Inflammatory macrophage (primary cell): ENCODE measurements around the gene PLA2G4E.

ENCODE experiments used
- DNase-seq, 2 donors: peaks; one replicate each; pipeline ENCODE4 v3.0.0-alpha.2; 2020 to 2022

The PLA2G4E gene

DNA sequence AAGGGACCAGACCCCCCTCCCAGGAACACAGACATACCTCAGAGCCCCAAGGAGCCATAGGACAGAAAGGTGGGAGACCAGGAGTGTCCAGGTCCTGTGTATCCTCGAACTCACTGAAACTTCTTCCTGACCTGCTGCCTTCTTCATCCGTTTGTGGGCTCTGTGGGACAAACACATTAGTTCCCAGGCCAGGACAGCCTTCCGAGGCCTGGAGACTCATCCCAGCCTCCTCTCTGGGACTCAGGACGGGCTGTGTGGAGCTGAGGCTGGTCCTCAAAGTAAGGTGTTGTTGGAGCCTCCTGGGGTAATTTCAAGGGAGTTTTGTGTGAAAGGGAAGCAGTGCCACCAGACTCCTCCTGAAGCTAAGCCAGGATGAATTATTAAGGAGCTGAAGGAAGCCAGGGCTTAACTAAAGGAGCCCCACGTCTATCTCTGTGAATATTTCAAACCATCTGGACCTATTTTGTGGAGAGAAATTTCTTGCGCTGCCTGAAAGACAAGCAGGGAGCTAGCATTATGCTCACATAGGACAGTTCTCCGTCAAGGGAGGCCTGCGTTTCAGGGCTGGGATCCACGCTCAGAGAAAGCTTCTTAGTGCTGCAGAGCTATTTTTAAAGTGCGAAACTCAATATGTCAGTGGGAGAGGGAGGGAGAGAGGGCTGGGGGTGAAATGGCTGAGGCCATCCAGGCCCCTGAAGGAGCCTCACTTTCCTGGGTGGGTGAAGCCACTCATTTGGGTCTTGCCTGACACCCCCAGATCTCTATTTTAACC, 29.8 kb upstream of the PLA2G4E start:
- DNase-seq, result no peak

DNA sequence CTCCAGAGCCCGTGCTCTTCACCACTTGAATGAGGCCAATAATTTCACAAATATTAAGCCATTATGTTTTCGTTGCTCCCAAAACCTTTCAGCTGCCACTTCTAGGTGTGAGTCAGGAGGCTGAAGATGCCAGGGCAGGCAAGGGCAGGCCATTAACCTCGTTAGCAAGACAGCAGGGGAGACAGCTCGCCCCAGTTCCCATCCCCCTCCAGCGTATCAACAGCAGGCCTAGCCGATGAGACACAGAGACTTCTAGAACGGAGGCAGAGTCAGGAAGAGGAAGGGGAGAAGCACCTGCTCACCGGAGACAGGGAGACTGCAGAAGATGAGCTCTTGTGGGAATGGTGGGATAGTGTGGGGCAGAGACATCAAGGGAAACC, 28.0 kb upstream of the PLA2G4E start:
- no peak for DNase-seq

DNA sequence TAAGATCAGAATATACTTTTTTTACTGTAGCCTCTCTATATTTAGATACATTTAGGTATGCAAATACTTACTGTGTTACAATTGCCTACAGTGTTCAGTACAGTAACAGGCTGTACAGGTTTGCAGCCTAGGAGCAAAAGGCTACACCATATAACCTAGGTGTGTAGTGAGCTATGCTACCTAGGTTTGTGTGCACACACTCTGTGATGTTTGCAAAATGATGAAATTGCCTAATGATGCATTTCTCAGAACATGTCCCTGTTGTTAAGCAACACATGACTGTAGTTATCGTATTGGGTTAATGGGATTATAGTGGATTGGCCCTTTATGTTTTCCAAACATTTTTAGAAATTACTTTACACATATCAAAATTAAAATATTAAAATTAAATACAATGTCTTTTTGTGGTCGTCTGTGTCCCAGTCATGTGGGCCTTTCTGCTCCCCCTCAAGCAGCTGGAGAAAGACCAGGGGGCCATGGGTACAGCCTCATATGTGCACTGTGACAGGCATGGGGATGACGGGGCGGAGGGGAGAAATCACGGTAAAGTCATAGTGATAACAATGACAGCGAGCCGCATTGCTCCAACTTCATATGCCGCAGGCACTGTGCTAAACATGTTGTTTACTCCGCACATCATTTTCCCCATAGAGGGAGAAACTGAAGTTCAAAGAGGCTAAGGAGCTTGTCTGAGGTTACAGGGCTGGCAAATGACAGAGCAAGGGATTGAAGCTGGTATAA, 27.4 kb upstream of the PLA2G4E start:
- no peak for DNase-seq

DNA sequence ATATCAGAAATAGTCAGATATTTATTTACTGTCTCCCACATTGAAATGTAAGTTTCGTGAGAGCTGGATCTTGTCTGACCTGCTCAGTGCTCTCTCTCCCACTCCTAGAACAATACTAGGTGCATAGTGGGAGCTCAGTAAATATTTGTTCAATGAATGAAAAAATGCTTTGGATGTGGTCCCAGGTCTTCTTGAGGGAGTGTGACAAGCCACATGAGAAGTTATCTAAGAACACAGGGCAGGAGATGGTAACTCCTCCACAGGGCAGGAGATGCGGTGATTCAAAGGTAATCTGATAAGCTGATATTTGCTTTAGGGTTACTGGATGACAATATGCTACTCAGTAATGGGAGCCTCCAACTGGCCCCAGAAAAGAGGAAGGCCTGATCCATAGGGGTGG, 25.8 kb upstream of the PLA2G4E start:
- DNase-seq, result no peak

DNA sequence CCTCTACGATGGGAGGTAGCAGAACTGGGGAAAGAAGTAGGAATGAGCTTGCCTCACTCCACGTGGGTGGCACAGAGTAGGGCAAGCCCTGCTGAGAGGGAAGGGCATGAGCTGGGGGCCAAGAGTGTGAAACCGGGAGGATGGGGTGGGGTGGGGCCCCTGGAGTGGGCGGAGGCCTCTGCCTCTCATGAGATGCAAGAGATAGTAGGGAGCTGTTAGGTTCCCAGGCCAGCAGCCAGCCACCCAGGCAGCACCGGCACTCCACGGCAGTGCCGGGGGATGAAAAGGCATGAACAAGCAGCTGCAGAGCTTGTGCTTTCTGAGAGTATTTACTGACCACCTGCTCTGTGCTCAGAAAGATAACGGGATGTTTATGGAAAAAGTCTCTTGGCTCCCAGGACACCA, 24.4 kb upstream of the PLA2G4E start:
- no peak for DNase-seq

DNA sequence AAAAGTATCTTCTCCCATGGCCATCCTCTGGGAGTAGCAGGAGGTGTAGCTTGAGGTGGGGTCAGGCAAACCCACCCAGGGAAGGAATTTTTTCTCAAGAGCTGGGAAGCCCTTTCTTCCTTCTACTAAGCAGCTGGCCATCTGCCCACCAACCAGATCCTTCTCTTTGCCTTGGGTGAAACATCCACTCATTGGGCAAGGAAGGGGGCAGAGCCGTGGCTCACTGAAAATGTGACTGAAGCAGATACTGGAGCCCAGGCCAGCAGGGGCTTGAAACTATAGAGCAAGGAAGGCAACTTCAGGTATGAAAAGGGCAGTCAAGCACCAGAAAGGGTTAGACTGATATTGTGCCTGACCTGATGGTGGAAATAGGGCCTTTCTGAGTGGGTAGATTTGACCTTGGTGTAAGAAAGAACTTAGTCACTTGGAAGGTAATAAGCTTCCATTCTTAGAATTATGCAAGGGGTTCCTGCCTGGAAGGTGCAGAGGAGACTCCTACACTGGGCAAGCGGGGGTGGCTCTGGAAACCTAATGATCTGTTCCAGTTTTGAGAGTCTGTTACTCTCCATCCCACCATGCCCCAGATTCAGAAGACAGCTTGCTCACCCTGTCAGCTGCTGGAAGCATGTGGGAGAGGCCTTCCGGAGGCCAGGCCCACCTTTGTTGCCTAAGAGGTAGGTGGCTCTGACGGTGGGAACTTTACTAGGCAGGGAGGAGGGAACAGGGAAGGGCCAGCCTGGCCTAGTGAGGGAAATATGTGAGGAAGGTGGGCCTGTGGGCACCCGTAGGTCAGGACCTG, 22.0 kb upstream of the PLA2G4E start:
- DNase-seq, result no peak

DNA sequence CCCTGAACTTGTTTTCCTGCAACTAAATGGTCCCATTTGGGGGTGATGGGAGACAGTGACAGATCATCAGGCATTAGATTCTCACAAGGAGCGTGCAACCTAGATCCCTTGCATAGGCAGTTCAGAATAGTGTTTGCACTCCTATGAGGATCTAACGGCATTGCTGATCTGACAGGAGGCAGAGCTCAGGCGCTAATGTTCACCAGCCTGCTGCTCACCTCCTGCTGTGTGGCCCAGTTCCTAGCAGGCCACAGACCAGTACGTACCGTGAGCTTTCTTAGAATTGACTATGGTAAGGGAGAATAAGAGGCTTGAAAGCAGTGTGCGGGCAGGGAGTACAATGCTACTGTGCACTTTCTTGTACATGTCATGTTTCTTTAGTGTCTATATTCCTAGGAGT, 17.6 kb upstream of the PLA2G4E start:
- DNase-seq, result no peak

DNA sequence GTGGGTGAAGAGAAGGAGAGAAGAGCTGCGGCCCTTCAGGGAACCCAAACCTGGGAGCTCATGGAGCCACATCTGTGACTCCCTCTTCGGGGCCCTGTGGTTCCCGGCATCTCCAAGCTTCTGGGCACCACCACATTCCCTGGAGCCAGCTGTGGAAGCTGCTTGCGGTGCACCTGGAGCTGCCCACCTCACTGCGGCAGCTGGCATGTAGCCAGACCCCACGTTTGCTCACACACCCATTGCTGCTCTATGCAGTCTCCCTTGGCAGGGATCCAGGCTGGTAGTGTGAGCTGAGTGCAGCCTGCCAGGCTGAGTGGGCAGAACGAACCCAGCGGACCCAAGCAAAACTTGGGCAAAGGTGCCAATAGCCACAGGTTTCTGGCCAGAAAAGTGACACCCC, 16.8 kb upstream of the PLA2G4E start:
- DNase-seq, result no peak

DNA sequence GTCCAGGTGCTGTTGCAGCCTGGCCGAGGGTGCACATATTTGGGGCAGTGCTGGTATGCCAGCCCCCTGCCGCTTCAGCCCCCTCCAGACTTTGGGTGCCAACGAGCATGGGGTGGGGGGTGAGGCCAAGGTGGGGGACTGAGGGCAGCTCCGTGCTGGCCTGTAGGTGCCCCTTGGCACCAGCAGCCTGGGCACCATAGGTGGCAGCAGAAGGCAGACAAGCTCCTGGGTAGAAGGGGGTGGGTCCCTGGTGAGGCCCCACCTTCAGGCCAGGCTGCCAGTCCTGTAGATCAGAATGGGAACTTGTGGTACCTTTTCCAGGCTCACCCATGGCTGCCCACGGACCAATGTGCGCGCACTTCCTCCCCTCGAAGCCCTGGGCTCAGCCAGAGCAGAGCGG, 16.1 kb upstream of the PLA2G4E start:
- DNase-seq, result no peak

DNA sequence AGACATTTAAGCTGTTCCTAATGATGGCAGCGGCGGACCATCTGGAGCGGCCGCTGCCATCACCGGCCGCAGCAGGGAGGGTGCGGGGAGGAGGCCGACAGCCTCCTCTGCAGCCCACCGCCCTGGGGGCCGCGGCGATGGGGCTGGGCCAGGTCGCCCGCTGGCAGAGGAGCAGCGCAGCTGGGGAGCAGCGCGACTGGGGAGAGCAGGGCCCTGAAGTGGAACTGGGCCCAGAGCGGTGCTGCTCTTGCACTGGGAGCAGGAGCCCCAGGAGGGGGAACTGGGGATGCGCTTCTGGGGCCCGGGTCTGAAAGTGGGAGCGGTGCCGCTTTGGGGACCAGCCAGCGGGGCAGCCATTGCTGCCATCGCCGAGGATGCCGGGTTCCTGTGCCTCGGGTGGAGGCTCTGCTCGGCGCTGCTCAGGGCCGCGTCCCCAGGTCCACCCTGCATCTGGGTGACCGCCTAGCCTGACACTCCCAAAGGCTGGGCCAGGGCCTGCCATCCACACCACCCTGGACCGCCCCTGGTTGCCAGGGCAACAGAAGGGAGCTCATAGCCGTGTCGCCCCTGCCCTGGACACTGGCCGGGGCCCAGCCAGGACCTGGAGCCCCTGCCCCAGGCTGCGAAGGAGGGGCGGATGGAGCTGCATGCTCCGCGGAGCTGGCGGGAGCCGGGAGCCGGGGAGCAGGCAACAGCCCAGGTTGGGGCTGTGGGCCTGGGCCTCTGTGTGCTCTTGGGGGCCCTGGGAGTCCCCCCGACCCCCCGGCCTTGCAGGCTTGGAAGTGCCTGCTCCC, 15.5 kb upstream of the PLA2G4E start:
- DNase-seq, result no peak

DNA sequence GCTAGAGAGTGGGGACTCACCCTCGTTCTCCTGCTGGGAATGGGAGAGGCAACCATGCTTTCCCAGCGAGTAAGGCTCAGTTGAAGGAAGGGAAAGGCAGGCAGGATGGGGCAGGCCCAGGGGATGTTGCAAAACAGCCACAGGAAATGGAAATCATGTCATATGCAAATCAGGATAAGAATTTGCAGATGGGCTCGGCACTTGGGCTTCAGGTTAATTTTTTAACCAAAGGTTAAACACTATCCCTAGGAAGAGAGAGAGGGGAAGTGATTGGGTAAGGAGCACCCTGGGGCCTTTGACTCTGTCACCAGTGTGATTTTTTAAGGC, 14.6 kb upstream of the PLA2G4E start:
- peak in 1 of 2 donors; percentile 24 for DNase-seq

DNA sequence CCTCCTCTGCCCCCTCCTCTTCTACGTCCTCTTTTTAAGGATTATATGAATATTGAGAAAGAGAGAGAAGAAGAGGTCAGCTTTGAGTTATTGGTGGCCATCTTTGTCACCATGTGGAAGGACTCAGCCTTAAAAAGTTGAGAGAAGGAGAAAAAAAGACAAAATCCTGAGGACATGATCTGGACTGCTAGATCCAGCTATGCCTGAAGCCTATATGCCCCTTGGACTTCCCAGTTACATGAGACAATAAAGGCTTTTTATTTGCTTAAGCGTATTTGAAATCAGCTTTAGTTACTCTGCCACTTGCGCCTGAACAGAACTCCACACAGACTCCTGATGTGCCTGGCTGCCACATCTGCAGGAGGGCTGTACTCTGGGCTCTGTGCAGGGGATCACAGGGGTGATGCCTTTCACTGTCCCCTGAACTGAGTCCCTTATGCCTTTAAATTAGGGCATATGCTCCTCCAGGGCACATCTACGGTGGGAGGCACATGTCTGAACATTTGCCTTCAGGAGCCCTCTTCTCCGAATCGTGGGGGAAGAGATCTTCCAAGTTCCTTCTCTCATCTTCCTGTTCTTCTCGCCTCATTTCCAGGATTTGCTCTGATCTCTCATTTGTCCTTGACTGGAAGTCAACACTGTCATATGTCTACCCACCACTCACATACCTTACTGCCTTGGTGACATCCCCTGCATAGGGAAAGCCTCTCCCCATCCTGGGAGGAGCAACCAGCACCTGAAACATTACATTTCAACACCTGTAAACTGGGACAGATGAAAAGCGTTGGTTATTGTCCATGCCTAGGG, 14.0 kb upstream of the PLA2G4E start:
- DNase-seq, result peak in 1 of 2 donors; percentile 5

DNA sequence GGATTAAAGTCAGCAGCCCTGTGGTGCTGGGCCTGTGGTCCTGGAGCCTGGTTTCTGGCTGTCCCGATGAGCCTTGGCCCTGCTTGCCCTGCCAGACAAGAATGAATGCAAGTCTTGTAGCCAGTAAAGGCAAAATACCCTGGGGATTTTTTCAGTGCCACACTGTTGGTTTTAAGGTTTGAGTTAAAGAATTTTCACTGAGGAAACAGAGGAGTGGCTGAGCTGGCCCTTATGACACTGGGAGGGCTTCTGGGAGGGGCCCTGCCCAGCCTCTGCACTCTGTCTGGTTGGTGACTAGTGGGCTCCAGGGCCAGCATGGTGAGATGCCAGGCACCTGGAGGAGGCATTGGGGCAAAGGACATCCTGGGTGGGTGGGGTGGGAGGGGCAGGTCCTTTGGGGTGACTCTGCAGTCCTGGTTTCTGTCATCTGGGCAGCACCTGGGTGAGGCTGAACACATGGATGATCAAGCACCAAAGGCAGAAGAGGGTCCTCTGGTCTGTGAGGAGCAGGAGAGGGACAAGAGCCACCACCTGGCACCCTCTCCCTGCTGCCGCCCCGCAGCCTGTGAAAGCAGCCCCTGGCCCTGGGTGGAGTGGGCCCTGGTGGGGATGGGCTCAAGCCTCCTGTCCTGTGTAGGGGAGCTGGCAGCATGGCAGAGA, 12.5 kb upstream of the PLA2G4E start:
- DNase-seq, result no peak

DNA sequence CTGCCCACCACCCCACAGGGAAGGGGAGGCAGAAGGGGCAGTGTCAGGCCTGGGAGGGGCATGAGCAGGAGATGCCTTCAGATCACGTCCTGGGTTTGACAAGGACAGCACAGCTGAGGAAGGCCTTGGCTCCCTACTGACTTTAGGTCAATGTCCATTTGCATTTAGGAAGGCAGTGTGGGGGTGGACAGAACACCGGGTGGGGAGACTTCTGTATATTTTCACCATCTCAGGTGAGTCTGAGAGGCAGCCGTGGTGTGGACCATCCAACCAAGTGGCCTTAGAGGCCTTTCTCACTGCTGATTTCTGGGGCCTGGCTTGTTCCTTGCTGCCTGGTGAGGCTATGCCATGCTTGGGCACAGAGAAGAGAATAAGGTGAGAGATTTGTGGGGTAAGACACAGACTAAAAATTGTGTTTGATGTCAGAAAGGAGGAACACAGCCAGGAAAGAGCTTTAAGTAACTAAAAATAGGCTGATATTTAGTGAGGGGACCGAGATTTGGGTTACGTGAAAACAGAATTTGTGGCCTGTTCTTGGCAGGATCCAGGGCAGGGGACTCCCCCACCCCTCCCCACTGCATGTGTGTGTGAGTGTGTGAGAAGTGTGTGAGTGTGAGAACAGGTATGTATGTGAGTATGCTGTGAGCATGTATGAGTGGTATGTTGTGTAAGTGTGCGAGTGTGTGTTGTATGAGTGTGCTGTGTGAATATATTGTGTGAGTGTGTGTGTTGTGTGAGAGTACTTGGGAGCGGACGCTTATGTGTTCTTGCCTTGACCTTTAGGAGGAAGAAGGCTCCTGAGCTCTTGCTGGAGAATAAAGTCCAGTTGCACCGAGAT, 11.8 kb upstream of the PLA2G4E start:
- no peak for DNase-seq

DNA sequence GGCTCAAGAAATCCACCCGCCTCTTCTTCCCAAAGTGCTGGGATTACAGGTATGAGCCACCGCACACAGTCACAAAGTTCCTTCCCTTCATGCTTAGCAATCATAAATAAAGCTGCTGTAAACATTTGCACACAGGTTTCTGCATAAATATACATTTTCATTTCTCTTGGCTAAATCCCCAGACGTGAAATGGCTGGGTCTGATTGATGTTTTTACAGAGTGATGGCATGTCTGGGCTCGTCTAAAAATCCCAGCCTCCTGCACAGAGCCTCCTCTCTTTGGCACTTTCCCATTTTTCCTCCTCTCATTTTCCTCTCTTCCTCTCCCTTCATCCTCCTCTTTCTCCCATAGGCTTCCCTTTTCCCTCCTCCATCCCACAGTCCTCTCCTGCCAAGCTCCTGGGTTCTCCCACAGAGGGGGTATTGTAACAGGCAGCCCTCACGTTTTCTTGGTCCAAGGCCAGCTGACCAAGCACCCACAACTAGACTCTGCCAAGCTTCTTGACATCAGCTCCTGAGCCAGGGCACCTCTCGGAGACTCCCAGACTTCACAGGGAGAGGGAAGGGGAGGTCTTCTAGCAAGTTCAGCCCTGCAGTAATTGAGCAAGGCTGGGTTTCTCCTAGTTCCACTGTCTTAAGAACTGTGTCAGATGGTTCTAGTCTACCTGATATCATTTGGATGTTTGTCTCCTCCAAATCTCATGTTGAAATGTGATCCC, 10.5 kb upstream of the PLA2G4E start:
- no peak for DNase-seq

DNA sequence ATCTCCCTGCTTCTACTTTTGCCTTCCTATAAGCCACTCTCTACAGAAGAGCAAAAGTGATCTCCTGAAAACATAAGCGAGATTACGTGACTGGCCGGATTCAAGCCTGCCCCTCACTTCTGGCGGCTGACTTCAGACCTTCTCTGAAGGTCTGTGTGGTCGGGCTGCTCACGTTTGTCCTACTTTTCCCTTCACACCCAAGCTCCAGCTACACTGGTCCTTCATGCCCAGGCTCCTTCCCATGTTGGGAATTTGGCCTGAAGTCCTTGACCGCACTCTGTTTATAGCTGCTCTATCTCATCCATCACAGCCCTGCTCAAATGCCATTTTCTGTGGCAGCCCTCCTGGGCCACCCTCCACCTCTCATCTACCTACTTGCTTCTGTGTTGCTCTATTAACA, 6.7 kb upstream of the PLA2G4E start:
- DNase-seq, result no peak

DNA sequence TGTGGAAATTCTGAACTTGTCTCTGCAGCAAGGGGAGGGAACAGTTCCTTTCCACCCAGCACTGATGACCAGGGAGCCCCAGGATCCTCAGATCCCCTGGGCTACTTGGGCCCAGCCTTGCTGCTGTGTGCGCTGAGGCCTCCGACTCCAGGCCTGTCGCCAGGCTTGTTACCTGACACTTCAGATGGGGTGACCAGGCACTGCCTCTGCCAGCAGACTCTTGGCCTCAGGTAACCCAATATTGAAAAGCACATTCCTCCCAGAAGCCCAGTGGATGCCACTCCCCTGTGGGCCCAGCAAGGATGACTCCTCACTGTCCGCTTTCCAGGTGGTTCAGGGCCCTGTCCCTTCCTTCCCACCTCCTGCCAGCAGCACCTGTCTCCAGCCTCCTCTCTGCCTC, 3.5 kb upstream of the PLA2G4E start:
- no peak for DNase-seq

DNA sequence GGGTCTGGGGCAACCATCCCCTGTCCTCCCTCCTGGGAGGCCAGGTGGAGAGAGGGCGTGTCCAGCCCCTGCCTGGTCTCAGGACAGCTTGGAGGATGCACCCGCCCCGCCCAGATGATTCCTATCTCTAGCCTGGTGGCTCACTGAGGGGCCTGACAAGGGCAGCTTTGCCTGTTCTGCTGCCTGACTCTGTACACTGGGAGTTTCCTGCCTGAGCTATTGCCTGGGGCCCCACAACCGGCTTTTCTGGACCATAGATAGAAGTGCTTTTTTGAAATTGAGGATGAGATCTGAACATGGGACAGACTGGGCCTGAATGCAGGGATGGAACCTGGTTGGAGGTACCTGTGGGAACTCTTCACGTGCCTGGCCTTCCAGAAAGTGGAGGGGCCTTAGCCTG, 751 bp upstream of the PLA2G4E start:
- DNase-seq, result no peak

DNA sequence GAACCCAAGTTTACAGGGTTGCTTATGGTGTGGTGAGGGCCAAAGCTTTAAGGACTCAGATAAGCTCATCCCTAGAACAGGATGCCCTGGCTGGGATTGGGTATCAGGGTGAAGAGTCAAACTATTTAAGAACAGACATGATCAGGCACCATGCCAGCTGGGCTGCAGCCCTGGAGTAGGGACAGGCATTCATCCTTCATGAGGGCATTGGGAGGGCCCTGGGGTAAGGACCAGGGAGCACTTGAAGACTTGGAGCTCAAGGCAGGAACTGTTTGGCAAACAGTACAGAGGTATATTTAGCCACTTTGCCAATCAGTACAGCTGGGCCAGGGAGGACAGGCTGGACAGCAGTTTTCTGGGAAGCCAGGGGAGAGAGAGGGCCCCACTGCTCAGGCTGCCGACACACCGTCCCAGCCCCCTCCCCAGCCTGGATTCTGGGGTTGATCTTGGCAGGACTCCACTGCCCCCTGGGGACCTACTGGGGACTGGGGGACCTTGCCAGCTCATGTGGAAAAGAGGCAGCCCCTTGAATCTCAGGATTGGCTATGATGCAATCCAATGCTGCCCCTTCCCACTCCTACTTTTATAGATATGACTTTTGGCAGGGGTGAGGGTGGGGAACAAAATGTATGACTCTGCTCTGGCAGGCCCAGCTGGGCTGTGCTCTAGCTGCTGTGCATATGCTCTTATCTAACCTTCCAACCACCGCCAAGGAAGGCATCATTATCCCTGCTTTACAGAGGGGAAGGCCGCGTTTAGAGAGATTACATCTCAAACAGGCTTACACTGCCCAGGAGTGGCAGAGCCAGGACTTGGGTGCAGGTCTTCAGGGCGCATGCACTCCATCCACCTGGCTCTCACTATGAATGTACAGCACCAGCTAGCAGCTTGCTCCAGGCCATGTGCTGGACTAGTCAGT, 2.3 kb downstream of the PLA2G4E start:
- no peak for DNase-seq
